Keratinocyte (primary cell): ENCODE data around the gene BMP7. TPM values are rescaled to one million over a fixed set of nuclear protein-coding genes. Genes with fewer than 3 reads are reported as not detected.

Source experiments
- DNase-seq: peaks from one replicate; pipeline ENCODE4 v3.0.0-alpha.2; 2011; ENCODE audit warnings: low read depth, missing footprints, low spot score
- FAIRE-seq: peaks from 2 replicates; lab custom pipeline; 2011; peaks lifted over from hg19 to GRCh38; lab: Jason Lieb, UNC
- H2AFZ ChIP-seq: 2 replicates; pipeline ENCODE4 v1.6.0; 2012; ENCODE audit warnings: low read length, control low read depth, inconsistent platforms; ENCODE audit not compliant: control insufficient read depth
- H3K27ac ChIP-seq: 2 replicates; pipeline ENCODE4 v1.5.1; 2011; ENCODE audit warnings: low read length; ENCODE audit not compliant: control insufficient read depth, insufficient read depth
- H3K27me3 ChIP-seq: 3 replicates; pipeline ENCODE4 v1.6.0; 2011; ENCODE audit warnings: low read length; ENCODE audit not compliant: control insufficient read depth, insufficient read depth; ENCODE audit errors: extremely low read depth
- H3K36me3 ChIP-seq, 2 experiments: 2 replicates in 1 of 2; 3 replicates in 1 of 2; pipeline ENCODE4 v1.5.1; 2011; ENCODE audit warnings: low read length in 2 of 2, mild to moderate bottlenecking in 1 of 2; ENCODE audit not compliant: control insufficient read depth in 2 of 2, insufficient read depth in 2 of 2; ENCODE audit errors: extremely low read depth in 1 of 2
- H3K4me1 ChIP-seq: 3 replicates; pipeline ENCODE4 v1.5.1; 2011; ENCODE audit warnings: low read length; ENCODE audit not compliant: control insufficient read depth, insufficient read depth; ENCODE audit errors: extremely low read depth
- H3K4me2 ChIP-seq: 3 replicates; pipeline ENCODE4 v1.6.0; 2011; ENCODE audit warnings: low read depth, low read length; ENCODE audit not compliant: control insufficient read depth, insufficient read depth; ENCODE audit errors: extremely low read depth
- H3K4me3 ChIP-seq, 3 experiments: fragments of 200-600 bp in 1 of 3; sonication (generic) in 1 of 3; 2 replicates in 2 of 3; 3 replicates in 1 of 3; pipeline ENCODE4 v1.5.1; 2011 to 2016; ENCODE audit warnings: low read length in 3 of 3, mild to moderate bottlenecking in 3 of 3, control low read depth in 2 of 3, inconsistent platforms in 1 of 3, low read depth in 1 of 3, mixed read lengths in 1 of 3, mixed run types in 1 of 3, moderate library complexity in 1 of 3; ENCODE audit not compliant: control insufficient read depth in 2 of 3, insufficient read depth in 2 of 3; ENCODE audit errors: extremely low read depth in 1 of 3
- H3K79me2 ChIP-seq: 2 replicates; pipeline ENCODE4 v1.6.0; 2012; ENCODE audit warnings: low read length; ENCODE audit not compliant: control insufficient read depth, insufficient read depth
- H3K9ac ChIP-seq: 3 replicates; pipeline ENCODE4 v1.6.0; 2011; ENCODE audit warnings: low read length; ENCODE audit not compliant: control insufficient read depth, insufficient read depth; ENCODE audit errors: extremely low read depth
- H3K9me1 ChIP-seq: 3 replicates; pipeline ENCODE4 v1.6.0; 2011; ENCODE audit warnings: low read length; ENCODE audit not compliant: control insufficient read depth, insufficient read depth; ENCODE audit errors: extremely low read depth
- H3K9me3 ChIP-seq: 2 replicates; pipeline ENCODE4 v1.5.1; 2012; ENCODE audit warnings: low read depth, low read length; ENCODE audit not compliant: control insufficient read depth
- H4K20me1 ChIP-seq: 3 replicates; pipeline ENCODE4 v1.6.0; 2011; ENCODE audit warnings: low read length; ENCODE audit not compliant: control insufficient read depth, insufficient read depth; ENCODE audit errors: extremely low read depth
- EZH2 ChIP-seq: IDR thresholded peaks from one replicate; pipeline ENCODE4 v1.6.1; 2012; ENCODE audit warnings: inconsistent platforms, mild to moderate bottlenecking, low read length, moderate library complexity
- dilution Hi-C: fragments of 300-500 bp; cut with MboI; formaldehyde crosslinking; loops from one replicate; pipeline ENCODE4 v1.7.0; 2020; ENCODE audit warnings: low sequenced_read_pairs; ENCODE audit not compliant: extremely low pct_ligation_motif_present
- polyA plus RNA-seq, 5 experiments: library from polyadenylated mRNA; depleted of rRNA in 3 of 5; stranded (reverse) in 3 of 5; stranded (forward) in 1 of 5; unstranded in 1 of 5; fragments of >200 nt; gene quantifications; 1 replicate in 1 of 5; 2 replicates in 3 of 5; 3 replicates in 1 of 5; pipeline versions ENCODE4 v1.2.1 to v1.2.3, GENCODE V29; 2011 to 2012; ENCODE audit warnings: missing spikeins in 2 of 5, low read depth in 1 of 5, low replicate concordance in 1 of 5
- TF ChIP-seq, protein P1 (sequence below), 3 experiments: IDR thresholded peaks in 1 of 3; conservative IDR thresholded peaks in 1 of 3; optimal IDR thresholded peaks in 1 of 3; 2 replicates in 2 of 3; 3 replicates in 1 of 3; pipeline versions ENCODE3 to v1.5.1; 2011; ENCODE audit warnings: low read length in 3 of 3, mild to moderate bottlenecking in 3 of 3, moderate library complexity in 2 of 3, control low read depth in 1 of 3, inconsistent platforms in 1 of 3; ENCODE audit not compliant: insufficient read depth in 2 of 3; ENCODE audit errors: extremely low read depth in 1 of 3

The BMP7 gene
- polyA plus RNA-seq, 1 donor (not counting 4 experiments of a cell fraction or from before 2014, with no cell fraction given): 0.29 TPM

DNA sequence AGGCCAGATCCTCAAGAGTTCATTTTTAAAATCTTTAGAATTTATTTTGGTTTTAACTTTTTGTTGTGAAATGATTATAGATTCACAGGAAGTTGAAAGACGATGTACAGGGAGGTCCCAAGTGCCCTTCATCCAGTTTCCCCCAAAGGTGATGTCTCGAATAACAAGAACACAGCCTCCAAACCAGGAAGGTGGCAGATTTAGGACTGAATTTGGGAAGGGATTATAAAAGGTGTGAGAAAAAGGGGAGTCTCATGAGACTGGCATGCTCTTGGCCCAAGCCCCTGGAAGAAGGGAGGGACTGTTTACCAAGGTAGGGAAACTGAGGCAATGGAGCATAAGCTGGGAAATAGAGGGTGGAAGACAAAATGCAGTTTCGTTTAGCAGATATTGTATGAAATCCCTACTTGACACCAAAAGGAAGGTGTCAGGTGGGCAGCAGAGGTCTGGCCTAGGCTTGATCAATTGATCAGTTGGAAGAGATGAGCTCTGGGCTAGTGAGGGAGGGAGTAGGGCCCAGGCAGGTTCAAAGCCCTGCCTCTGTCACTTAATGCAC lies 81.2 kb downstream of the BMP7 start:
- peaks cover 9% of the 10 kb centered on the region for H3K27me3 ChIP-seq
- H3K4me3 ChIP-seq: no peak overlapping the region
- no peaks in the 10 kb centered on the region for H3K79me2 ChIP-seq
- H3K9me1 ChIP-seq: no peaks in the 10 kb centered on the region
- TF ChIP-seq, protein P1, sequence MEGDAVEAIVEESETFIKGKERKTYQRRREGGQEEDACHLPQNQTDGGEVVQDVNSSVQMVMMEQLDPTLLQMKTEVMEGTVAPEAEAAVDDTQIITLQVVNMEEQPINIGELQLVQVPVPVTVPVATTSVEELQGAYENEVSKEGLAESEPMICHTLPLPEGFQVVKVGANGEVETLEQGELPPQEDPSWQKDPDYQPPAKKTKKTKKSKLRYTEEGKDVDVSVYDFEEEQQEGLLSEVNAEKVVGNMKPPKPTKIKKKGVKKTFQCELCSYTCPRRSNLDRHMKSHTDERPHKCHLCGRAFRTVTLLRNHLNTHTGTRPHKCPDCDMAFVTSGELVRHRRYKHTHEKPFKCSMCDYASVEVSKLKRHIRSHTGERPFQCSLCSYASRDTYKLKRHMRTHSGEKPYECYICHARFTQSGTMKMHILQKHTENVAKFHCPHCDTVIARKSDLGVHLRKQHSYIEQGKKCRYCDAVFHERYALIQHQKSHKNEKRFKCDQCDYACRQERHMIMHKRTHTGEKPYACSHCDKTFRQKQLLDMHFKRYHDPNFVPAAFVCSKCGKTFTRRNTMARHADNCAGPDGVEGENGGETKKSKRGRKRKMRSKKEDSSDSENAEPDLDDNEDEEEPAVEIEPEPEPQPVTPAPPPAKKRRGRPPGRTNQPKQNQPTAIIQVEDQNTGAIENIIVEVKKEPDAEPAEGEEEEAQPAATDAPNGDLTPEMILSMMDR (optimal IDR thresholded peaks at IDR 0.05 in 1 of 3, IDR thresholded peaks at IDR 0.05 in 1 of 3, conservative IDR thresholded peaks at IDR 0.05 in 1 of 3; ENCODE audit: extremely low read depth in 1 of 3, insufficient read depth in 2 of 3, low read length in 3 of 3): no peak
- no peak for TF ChIP-seq EZH2
- no peak overlapping the region for H2AFZ ChIP-seq
- H3K36me3 ChIP-seq: no peaks in the 10 kb centered on the region
- no peaks in the 10 kb centered on the region for H4K20me1 ChIP-seq
- no peak overlapping the region for H3K4me2 ChIP-seq
- no peaks in the 10 kb centered on the region for H3K4me1 ChIP-seq
- dilution Hi-C loops: no loop called here
- FAIRE-seq (no peak), DNase-seq (no peak)
- no peak overlapping the region for H3K27ac ChIP-seq
- no peaks in the 10 kb centered on the region for H3K9me3 ChIP-seq
- H3K9ac ChIP-seq: no peak overlapping the region

DNA sequence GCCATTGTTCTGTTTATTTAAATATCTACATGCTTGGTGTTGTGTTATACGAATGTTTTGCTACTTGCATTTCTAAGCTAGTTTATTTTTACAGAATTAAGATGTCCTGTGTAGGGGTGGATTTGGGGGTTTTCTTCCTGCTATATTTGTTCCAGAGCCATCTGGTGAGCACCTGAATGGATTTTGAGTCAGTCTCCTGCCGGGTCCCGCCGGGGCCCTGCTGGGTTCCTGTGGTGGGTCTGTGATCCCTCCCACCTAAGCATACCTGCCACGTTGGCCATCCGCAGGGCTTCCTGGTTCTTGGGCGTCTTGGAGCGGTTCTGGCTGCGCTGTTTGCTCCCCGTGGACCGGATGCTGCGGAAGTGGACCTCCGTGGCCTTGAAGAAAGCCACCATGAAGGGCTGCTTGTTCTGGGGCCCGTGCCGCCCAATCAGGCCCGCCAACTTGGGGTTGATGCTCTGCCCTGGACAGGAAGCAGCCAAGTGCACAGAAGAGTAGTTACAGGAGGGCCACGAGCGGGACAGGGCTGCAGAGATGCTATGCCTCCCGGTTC lies 82.9 kb downstream of the BMP7 start:
- dilution Hi-C loops: no loop called here
- Histone ChIP-seq H3K9me3 (no peaks in the 10 kb centered on the region), H4K20me1 (no peaks in the 10 kb centered on the region), H3K27me3 (peaks cover 9% of the 10 kb centered on the region), H3K4me2 (no peak overlapping the region), H3K9ac (no peak overlapping the region), H3K4me1 (peaks cover 12% of the 10 kb centered on the region), H3K36me3 (no peaks in the 10 kb centered on the region), H3K4me3 (no peak overlapping the region), H2AFZ (no peak overlapping the region), H3K79me2 (no peaks in the 10 kb centered on the region), H3K9me1 (no peaks in the 10 kb centered on the region), H3K27ac (no peak overlapping the region)
- TF ChIP-seq, protein P1 (optimal IDR thresholded peaks at IDR 0.05 in 1 of 3, IDR thresholded peaks at IDR 0.05 in 1 of 3, conservative IDR thresholded peaks at IDR 0.05 in 1 of 3; ENCODE audit: extremely low read depth in 1 of 3, insufficient read depth in 2 of 3, low read length in 3 of 3): no peak
- no peak for TF ChIP-seq EZH2
- DNase-seq (no peak), FAIRE-seq (no peak)
